ENCODE measurements around the gene PPP4R4.

DNA sequence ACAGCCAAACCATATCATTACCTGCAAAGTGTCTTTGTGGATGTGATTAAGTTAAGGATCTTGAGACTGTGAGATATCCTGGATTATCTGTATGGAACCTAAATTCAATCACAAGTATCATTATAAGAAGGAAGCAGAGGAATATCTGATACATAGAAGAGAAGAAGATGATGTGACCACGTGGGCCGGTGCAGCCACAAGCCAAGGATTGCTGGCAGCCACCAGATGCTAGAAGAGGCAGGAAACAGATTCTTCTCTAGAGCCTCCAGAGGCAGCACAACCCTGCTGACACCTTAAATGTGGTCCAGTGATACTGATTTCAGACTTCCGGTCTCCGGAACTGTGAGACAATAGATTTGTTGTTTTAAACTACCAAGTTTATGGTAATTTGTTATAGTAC is 38.6 kb upstream of the PPP4R4 start:
- TF ChIP-seq EZH2 (IDR thresholded peaks at IDR 0.05) (no peak), TCF7L2 (IDR thresholded peaks at IDR 0.05; ENCODE audit: borderline replicate concordance, extremely low read depth, insufficient read depth, insufficient read length) (no peak), REST (IDR thresholded peaks at IDR 0.05; ENCODE audit: low read depth) (no peak), FOSL1 (IDR thresholded peaks at IDR 0.05; ENCODE audit: low read depth) (no peak), CEBPB (IDR thresholded peaks at IDR 0.05; ENCODE audit: low read depth) (no peak), ZFX (IDR thresholded peaks at IDR 0.05) (no peak), SRF (IDR thresholded peaks at IDR 0.05; ENCODE audit: low read depth) (no peak)
- TF ChIP-seq, protein P1, sequence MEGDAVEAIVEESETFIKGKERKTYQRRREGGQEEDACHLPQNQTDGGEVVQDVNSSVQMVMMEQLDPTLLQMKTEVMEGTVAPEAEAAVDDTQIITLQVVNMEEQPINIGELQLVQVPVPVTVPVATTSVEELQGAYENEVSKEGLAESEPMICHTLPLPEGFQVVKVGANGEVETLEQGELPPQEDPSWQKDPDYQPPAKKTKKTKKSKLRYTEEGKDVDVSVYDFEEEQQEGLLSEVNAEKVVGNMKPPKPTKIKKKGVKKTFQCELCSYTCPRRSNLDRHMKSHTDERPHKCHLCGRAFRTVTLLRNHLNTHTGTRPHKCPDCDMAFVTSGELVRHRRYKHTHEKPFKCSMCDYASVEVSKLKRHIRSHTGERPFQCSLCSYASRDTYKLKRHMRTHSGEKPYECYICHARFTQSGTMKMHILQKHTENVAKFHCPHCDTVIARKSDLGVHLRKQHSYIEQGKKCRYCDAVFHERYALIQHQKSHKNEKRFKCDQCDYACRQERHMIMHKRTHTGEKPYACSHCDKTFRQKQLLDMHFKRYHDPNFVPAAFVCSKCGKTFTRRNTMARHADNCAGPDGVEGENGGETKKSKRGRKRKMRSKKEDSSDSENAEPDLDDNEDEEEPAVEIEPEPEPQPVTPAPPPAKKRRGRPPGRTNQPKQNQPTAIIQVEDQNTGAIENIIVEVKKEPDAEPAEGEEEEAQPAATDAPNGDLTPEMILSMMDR (IDR thresholded peaks at IDR 0.05 in 2 of 3, conservative IDR thresholded peaks at IDR 0.05 in 1 of 3; ENCODE audit: borderline replicate concordance in 1 of 3, insufficient read depth in 1 of 3, low read depth in 2 of 3, low read length in 2 of 3) = no peak
